Right lobe of liver (tissue), 6 donors: Measurements from ENCODE around the gene FANCG. TPM values are rescaled to one million over a fixed set of nuclear protein-coding genes. Genes with fewer than 3 reads are reported as not detected.

Experiments
- ATAC-seq, 4 donors: fragments of 200-7000 bp; cut with Tn5 transposase; one replicate each; pipeline ENCODE4 v1.9.1; 2020; ENCODE audit warnings: mild to moderate bottlenecking in 4 of 4, moderate library complexity in 4 of 4
- DNase-seq, 3 donors: peaks; one replicate each; pipeline ENCODE4 v3.0.0-alpha.2; 2020
- H3K27ac ChIP-seq, 3 donors: fragments of 200-600 bp; one replicate each; pipeline ENCODE4 v1.8.0; 2022
- H3K27me3 ChIP-seq, 2 donors: fragments of 200-600 bp; one replicate each; pipeline ENCODE4 v1.8.0; 2022
- H3K36me3 ChIP-seq, 4 donors: fragments of 200-600 bp; sonication (generic) in 1 of 4; one replicate each; pipeline versions ENCODE4 v1.5.1 to v1.8.0; 2017 to 2022; ENCODE audit warnings: control low read depth in 1 of 4
- H3K4me1 ChIP-seq, 4 donors: fragments of 200-600 bp; sonication (generic) in 1 of 4; one replicate each; pipeline versions ENCODE4 v1.5.1 to v1.8.0; 2017 to 2022; ENCODE audit warnings: control low read depth in 1 of 4
- H3K4me3 ChIP-seq, 3 donors: fragments of 200-600 bp; one replicate each; pipeline ENCODE4 v1.8.0; 2022
- H3K9me3 ChIP-seq, 4 donors: fragments of 200-600 bp; sonication (generic) in 1 of 4; one replicate each; pipeline versions ENCODE4 v1.5.1 to v1.8.0; 2017 to 2022; ENCODE audit warnings: control low read depth in 1 of 4
- POLR2A ChIP-seq: fragments of 450-650 bp; IDR thresholded peaks from one replicate; pipeline ENCODE4 v1.6.1; 2017; ENCODE audit warnings: antibody characterized with exemption, mild to moderate bottlenecking
- WGBS: methylation state at CpG from one replicate; pipeline ENCODE4 v1.1.6; 2018; ENCODE audit warnings: low coverage, low lambda C conversion rate; ENCODE audit not compliant: insufficient coverage; ENCODE audit errors: missing lambda C conversion rate; 5-methylcytosine and 5-hydroxymethylcytosine counted together
- intact Hi-C, 2 donors: fragments of 100-400 bp; cut with DNase I; formaldehyde crosslinking; loops; one replicate each; pipeline versions ENCODE4 v1.11.2 to v1.14.1; 2022
- total RNA-seq, 6 experiments: library from RNA; depleted of rRNA in 2 of 6; stranded (reverse); fragments of >200 nt in 2 of 6; fragmentation: NEBNext Ultra II Directional in 3 of 6; extraction: Animal tissue kit (Norgen Biotek cat#: 25700) in 3 of 6; gene quantifications; one replicate each; pipeline versions ENCODE4 v1.1.0 to v1.2.4, GENCODE V29; 2016 to 2023
- TF ChIP-seq, protein P1 (sequence below), 4 donors: fragments of 200-600 bp in 3 of 4; fragments of 450-650 bp in 1 of 4; IDR thresholded peaks; one replicate each; pipeline versions ENCODE4 v1.5.1 to v1.8.0; 2016 to 2022; ENCODE audit warnings: antibody characterized with exemption in 4 of 4, mild to moderate bottlenecking in 2 of 4
- donor health status: DM: no; HTN: yes; CAD: no.
- donor health status: DM: no; HTN: no; CAD: no.
- donor health status: DM: no; HTN: no; CAD: no.
- donor health status: DM: no; HTN: yes; CAD: no.
- donor health status: DM: no; HTN: yes; CAD: no.

FANCG gene
- total RNA-seq, 6 experiments from 2014 or later = 2.9 to 7.1 (median 4.2) TPM

DNA sequence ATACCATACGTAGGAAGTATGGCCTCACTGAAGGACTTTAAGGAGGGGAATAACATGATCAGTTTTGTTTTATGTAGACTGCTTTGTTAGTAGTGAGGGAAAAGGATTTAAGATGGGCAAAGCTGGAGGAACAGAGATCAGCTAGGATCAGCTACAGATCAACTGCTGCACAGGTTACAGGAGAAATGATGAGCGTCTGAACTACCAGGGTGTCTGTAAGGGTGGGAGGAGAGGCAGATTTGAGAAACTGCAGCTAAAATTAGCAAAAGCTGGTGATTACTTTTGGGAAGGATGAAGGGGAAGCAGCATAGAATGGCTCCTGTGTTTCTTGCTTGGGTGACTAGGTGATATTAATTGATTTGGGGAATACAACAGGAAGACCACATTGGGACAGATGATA, 46.6 kb downstream of the FANCG start:
- H3K27me3 ChIP-seq = no peaks in the 10 kb centered on the region
- no peak for TF ChIP-seq POLR2A
- TF ChIP-seq, protein P1, sequence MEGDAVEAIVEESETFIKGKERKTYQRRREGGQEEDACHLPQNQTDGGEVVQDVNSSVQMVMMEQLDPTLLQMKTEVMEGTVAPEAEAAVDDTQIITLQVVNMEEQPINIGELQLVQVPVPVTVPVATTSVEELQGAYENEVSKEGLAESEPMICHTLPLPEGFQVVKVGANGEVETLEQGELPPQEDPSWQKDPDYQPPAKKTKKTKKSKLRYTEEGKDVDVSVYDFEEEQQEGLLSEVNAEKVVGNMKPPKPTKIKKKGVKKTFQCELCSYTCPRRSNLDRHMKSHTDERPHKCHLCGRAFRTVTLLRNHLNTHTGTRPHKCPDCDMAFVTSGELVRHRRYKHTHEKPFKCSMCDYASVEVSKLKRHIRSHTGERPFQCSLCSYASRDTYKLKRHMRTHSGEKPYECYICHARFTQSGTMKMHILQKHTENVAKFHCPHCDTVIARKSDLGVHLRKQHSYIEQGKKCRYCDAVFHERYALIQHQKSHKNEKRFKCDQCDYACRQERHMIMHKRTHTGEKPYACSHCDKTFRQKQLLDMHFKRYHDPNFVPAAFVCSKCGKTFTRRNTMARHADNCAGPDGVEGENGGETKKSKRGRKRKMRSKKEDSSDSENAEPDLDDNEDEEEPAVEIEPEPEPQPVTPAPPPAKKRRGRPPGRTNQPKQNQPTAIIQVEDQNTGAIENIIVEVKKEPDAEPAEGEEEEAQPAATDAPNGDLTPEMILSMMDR (IDR thresholded peaks at IDR 0.05) = no peak
- no peak for DNase-seq
- H3K4me3 ChIP-seq = no peak overlapping the region
- peaks cover 0 to 10% (median 3%) of the 10 kb centered on the region in 4 donors for H3K4me1 ChIP-seq
- no peak for ATAC-seq
- 86% methylated on average over 2 of the region's 2 CpGs for WGBS
- no peak overlapping the region for H3K27ac ChIP-seq
- intact Hi-C loops = no loop called here
- H3K9me3 ChIP-seq = no peaks in the 10 kb centered on the region
- H3K36me3 ChIP-seq = peaks cover 0 to 5% (median 0%) of the 10 kb centered on the region in 4 donors

DNA sequence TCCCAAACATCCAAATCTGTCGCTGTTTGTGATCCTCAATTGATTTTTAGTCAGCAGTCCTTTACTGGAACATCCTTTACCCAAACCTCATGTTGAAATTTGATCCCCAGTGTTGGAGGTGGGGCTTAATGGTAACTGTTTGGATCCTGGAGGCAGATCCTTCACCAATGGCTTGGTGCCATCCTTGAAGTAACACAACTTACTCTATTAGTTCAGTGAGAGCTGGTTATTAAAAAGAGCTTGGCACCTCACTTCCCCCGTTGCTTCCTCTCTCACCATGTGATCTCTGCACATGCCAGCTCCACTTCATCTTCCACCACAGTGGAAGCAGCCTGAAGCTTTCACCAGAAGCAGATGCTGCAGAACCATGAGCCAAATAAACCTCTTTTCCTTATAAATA, 49.9 kb downstream of the FANCG start:
- Histone ChIP-seq H3K9me3 (no peaks in the 10 kb centered on the region), H3K4me3 (no peak overlapping the region), H3K4me1 (peaks cover 0 to 10% (median 3%) of the 10 kb centered on the region in 4 donors), H3K27ac (no peak overlapping the region), H3K27me3 (no peaks in the 10 kb centered on the region), H3K36me3 (no peaks in the 10 kb centered on the region)
- 22% methylated on average over 2 of the region's 2 CpGs for WGBS
- DNase-seq = peak in 2 of 3 donors; percentile 21 to 52
- peak; percentile 82 to 92 (median 88) for ATAC-seq
- TF ChIP-seq, protein P1 (IDR thresholded peaks at IDR 0.05) = no peak
- intact Hi-C loops = no loop called here

DNA sequence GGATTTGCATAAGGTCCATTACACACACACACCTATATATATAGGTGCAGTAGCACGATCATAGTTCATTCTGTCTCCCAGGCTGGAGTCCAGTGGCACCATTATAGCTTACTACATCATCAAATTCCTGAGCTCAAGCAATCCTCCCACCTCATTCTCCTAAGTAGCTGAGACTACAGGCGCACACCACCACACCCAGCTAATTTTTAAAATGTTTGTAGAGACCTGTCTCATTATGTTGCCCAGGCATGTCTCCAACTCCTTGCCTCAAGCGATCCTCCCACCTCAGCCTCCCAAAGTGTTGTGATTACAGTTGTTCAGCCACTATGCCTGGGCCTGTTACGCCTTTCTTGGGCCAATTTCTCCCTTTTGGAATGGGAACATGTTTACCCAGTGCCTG, 50.5 kb downstream of the FANCG start:
- ATAC-seq = no peak
- TF ChIP-seq, protein P1 (IDR thresholded peaks at IDR 0.05) = no peak
- TF ChIP-seq POLR2A = no peak
- WGBS = 92% methylated on average over 2 of the region's 4 CpGs

DNA sequence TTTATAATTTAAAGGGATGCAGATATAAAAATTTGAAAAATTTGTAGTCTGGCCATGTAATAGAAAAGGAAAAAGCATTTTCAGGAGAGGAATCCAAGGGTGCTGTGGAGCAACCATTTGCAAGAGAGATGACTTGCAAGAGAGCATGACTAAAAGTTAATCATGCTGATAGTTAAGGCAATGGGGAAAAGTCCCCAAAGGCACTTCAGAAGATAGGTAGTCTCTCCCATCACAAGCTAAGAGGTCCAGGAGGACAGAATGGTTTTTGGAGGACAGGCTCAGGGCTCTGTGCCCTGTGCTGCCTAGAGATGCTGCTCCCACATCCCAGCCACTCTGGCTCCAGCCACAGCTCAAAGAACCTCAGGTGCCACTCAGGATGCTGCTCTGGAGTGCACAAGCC, 51.4 kb downstream of the FANCG start:
- no peak overlapping the region for H3K4me3 ChIP-seq
- H3K9me3 ChIP-seq = no peaks in the 10 kb centered on the region
- DNase-seq (no peak), ATAC-seq (no peak)
- peaks cover 0 to 10% (median 3%) of the 10 kb centered on the region in 4 donors for H3K4me1 ChIP-seq
- H3K27me3 ChIP-seq = no peaks in the 10 kb centered on the region
- intact Hi-C loops = no loop called here
- TF ChIP-seq, protein P1 (IDR thresholded peaks at IDR 0.05) = no peak
- no peak for TF ChIP-seq POLR2A
- no peak overlapping the region for H3K27ac ChIP-seq
- no peaks in the 10 kb centered on the region for H3K36me3 ChIP-seq

More for the DNA sequence above, 50.5 kb downstream of the FANCG start:
- no peak for DNase-seq
- peaks cover 0 to 10% (median 3%) of the 10 kb centered on the region in 4 donors for H3K4me1 ChIP-seq
- H3K9me3 ChIP-seq = no peaks in the 10 kb centered on the region
- intact Hi-C loops = no loop called here
- H3K36me3 ChIP-seq = no peaks in the 10 kb centered on the region
- no peak overlapping the region for H3K27ac ChIP-seq
- H3K4me3 ChIP-seq = no peak overlapping the region
- H3K27me3 ChIP-seq = no peaks in the 10 kb centered on the region

DNA sequence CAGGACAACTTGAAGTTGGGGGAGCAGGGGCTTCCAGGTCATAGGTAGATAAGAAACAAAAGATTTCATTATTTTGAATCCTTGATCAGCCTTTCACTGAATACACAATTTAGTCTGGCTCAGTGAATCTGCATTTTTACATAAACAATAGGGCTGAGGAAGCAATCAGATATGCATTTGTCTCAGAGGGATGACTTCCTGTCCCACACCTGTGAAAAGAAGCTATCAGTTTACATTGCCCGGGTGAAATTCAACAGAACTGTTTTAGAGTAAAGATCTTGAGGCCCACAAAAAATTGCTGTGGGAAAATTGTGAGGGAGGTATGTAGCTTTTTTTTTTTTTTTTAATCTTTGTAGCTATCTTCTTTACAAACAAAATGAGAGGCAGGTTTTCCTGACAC, 51.9 kb downstream of the FANCG start:
- intact Hi-C loops = no loop called here

More for the DNA sequence above, 51.9 kb downstream of the FANCG start:
- Histone ChIP-seq H3K4me1 (peaks cover 0 to 10% (median 3%) of the 10 kb centered on the region in 4 donors), H3K4me3 (no peak overlapping the region), H3K9me3 (no peaks in the 10 kb centered on the region), H3K27ac (no peak overlapping the region), H3K27me3 (no peaks in the 10 kb centered on the region), H3K36me3 (no peaks in the 10 kb centered on the region)
- TF ChIP-seq, protein P1 (IDR thresholded peaks at IDR 0.05) = no peak
- TF ChIP-seq POLR2A = no peak
- DNase-seq (no peak), ATAC-seq (no peak)
- WGBS = 50% methylated on average over 1 of the region's 1 CpG
